GM19238 (cell line): ENCODE measurements around the gene CKM.
"Not testable (repeated sequence)": the region's sequence is repeated elsewhere in the genome, so short reads cannot be mapped to it uniquely, and the experiment has no call there.

Experiments
- DNase-seq: peaks from one replicate; pipeline ENCODE4 v3.0.0; 2011; ENCODE audit warnings: low spot score; ENCODE audit not compliant: insufficient read length

Gene CKM

DNA sequence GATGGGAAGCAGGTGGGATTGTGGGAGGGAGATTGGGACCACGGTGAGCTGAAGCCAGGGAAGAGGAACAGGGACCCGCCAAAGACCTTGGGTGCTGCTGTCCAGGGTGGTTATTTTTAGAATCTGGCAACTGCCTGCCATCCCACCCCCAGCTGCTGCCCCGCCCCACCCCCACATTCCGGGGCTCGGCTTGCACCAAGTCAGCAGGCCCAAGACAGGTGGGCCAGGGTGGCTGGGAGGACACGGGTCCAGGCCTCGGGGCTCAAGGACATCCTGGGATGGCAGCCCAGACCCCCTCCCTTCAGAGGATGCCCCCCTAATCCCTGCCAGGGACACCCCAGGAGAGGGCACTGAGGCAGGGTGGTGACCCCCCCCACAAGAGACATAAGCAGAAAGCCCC is 827 bp downstream of the CKM start:
- DNase-seq = no peak

GRCh38 chr19:45320997-45321775 is 1.5 kb downstream of the CKM start:
- no peak for DNase-seq

GRCh38 chr19:45315304-45315703 is 7.4 kb downstream of the CKM start:
- DNase-seq = no peak

GRCh38 chr19:45314708-45315245 is 7.9 kb downstream of the CKM start:
- DNase-seq = no peak

GRCh38 chr19:45312285-45312684 is 10.4 kb downstream of the CKM start:
- DNase-seq = not testable (repeated sequence)

GRCh38 chr19:45311621-45312020 is 11.1 kb downstream of the CKM start:
- DNase-seq = no peak

DNA sequence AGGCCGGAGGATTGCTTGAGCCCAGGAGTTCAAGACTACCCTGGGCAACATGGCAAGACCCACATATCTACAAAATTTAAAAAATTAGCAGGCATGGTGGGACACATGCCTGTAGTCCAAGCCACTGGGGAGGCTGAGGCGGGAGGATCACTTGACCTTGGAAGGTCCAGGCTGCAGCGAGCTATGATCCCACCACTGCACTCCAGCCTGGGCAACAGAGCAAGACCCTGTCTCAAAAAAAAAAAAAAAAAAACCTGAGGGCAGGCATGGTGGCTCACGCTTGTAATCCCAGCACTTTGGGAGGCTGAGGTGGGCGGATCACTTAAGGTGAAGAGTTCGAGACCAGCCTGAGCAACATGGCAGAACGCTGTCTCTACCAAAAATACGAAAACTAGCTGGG is 13.4 kb downstream of the CKM start:
- DNase-seq = not testable (repeated sequence)

GRCh38 chr19:45307361-45307760 is 15.3 kb downstream of the CKM start:
- DNase-seq = no peak

DNA sequence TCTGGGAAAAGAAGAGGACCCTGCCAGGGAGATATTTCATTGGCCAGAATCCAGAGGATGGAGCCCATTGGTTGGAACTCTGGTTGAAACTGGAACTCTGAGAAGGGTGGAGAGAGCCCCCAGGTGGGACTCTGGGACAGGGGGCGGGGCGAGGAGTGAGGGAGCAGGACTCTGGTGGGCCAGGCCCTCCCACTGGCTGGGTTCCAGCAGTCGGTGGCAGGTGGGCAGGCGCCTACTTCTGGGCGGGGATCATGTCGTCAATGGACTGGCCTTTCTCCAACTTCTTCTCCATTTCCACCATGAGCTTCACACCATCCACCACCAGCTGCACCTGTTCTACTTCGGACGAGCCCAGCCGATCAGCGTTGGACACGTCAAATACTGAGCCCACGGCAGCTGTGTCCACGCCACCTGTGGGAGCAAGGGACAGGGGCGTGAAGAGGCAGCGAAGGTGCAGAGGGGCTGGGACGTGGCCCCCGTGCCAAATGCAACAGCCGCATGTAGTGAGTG is 16.1 kb downstream of the CKM start:
- no peak for DNase-seq

GRCh38 chr19:45306040-45306439 is 16.6 kb downstream of the CKM start:
- no peak for DNase-seq

DNA sequence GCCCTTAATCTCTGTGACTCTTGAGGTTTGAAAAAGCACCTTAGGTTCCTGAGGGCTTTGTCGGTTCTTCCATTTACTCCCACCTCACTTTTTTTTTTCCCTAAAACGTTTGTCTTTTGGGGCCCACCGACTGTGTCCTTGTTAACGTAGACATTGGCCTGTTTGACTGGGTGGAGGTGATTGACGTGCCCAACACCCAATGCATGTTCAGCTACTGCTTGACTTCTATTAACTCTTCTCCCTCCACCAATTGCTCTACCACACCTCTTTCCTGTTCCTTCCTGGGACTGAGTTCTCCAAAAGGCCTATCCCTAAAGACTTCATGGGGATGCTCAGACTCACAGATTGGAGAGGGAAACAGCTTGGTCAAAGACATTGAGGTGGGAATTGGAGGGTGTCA is 17.3 kb downstream of the CKM start:
- DNase-seq = no peak

GRCh38 chr19:45305007-45305406 is 17.7 kb downstream of the CKM start:
- no peak for DNase-seq

DNA sequence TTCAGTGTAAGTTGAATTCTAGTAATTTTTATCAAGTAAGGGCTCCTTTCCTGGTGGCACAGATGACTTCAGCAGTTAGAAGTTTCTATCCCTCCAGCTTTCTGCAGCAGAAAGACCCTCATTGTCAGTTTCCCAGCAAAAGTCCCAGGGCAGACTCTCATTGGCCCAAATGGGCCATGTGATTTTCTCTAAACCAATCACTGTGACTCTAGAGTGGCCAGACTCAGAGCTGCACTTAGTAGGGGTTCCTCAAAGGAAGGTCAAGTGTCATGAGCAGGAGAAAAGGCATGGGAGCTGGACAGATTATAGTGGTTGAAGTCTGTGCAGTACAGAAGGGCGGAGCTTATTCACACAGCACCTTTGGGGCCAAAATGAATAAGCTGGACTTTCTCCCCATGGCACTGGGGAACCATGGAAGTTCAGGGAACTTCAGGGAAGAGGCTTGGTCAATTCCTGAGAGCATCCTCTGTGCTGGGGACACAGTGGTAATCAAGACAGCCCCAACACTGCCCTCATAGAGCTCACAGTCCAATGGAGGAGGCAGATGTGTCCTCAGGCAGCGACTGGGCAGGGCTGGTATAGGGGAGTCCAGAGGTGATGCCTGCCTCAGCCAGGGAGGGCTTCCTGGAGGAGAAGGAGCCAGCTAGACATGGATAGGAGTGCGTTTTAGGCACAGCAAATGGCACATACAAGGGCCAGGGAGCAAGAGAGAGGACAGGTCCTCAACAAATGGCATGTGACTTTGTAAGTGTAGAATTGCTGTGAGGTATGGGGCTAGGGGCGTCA is 18.3 kb downstream of the CKM start:
- DNase-seq = no peak

DNA sequence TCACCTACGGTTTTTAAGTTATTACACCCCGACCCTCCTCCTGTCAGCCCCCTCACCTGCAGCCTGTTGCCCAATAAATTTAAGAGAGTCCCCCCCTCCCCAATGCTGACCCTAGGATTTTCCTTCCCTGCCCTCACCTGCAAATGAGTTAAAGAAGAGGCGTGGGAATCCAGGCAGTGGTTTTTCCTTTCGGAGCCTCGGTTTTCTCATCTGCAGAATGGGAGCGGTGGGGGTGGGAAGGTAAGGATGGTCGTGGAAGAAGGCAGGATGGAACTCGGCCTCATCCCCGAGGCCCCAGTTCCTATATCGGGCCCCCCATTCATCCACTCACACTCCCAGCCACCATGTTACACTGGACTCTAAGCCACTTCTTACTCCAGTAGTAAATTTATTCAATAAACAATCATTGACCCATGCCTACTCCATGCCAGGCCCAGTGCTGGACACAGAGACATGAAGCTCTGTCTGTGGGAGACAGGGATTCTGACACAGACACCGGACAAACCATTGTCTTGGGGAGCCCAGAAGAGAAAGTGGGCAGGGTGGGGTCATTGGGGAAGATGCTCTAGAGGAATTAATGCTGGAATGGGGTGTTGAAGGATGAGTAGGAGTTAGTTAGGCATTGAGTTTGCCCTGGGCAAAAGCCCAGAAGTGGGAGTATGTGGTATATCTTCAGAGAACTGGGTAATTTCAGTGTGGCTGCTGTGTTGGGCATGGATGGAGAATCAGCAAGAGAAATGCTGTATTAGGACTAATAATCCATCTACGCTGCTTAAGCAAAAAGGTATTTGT is 19.2 kb downstream of the CKM start:
- DNase-seq = no peak

- DNase-seq = no peak
Measured at GRCh38 chr19:45302416-45302815, 20.3 kb downstream of the CKM start.

GRCh38 chr19:45299719-45300118 is 23.0 kb downstream of the CKM start:
- DNase-seq = no peak

DNA sequence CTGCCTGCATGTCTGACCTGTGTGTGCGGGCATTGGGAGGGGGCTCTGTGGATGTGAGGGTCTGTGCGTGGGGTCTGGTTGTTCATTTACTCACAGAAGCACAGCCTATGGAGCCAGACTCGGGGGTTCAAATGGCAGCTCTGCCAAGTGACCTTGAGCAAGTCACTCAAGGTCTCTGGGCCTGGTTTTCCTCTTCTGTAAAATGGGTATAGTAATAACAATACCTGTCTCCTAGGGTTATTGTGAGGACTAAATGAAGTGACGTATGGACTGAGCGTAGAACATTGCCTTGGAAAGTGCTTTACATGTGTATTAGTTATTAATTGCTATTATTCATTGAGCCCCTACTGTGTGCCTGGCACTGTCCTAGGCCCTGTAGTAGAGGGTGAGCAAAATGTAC is 24.4 kb downstream of the CKM start:
- no peak for DNase-seq

DNA sequence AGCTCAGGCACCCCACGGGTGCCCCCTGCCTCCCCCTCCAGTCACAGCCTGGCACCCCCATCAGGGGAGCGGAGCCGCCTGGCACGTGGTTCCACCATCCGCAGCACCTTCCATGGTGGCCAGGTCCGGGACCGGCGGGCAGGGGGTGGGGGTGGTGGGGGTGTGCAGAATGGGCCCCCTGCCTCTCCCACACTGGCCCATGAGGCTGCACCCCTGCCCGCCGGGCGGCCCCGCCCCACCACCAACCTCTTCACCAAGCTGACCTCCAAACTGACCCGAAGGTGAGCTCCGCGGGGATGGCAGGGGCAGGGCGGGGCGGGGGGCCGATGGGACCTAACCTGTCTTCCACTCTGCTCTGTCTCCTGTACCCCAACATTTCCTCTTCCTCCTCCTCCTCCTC is 25.0 kb downstream of the CKM start:
- no peak for DNase-seq

DNA sequence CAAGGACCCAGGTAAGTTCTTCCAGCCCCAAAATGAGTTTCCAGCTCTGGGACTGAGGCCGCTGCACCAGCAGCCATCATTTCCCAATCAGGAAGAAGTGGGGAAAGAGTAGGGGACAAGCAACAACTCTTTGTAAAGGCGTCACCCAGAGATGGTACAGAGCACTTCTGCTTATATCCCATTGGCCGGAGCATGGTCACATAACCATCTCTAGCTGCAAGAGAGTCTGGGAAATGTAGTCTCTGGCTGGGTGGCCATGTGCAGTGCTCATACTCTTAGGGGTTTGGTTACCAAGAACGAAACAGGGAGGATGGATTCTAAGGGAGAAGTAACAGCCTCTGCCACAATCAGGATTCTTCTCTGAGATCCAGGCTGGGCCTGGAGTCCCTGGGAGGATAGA is 26.3 kb downstream of the CKM start:
- DNase-seq = no peak

GRCh38 chr19:45295873-45296272 is 26.8 kb downstream of the CKM start:
- no peak for DNase-seq

DNA sequence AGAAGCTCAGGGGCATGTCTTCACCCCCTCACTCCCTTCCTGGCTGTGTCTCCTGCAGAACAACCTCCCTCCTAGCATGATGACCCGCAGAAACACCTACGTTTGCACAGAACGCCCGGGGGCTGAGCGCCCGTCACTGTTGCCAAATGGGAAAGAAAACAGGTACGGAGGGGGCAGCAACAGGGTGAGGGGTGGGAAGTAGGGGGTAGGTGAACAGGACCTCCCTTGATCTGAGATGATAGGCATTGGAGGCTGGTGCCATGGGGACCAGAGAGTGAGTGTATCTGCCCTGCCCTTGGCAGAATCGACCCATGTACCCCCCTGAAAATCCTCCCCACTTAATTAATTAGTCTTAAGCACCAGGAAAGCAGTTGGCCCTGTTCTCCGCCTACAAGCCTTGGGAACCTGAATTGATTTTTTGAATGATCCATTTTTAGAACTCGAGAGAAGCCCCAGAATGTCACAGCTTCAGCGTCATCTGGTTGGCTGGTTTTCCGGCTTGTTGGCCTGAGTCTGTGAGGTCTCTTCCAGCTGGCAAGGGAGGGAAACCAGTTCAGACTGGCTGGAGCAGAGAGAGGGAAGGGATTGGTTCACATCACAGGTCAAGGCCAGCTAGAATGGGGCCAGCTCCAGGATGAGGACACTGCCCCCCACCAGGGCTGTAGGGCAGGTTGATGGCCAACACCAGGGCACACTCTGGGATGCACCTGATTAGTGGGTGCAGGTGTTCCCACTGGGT is 28.2 kb downstream of the CKM start:
- DNase-seq = no peak
